K562 (cell line): ENCODE measurements around the gene SMOC2. TPM values are rescaled to one million over a fixed set of nuclear protein-coding genes. Genes with fewer than 3 reads are reported as not detected.

Experiments
- ATAC-seq: fragments of 200-7000 bp; cut with Tn5 transposase; 3 replicates; pipeline ENCODE4 v1.9.1; 2020; ENCODE audit warnings: moderate library complexity
- BruUV-seq: library from RNA; stranded (reverse); fragments of 400-500 nt; replicated peaks from 2 replicates; lab custom pipeline; 2021; lab: Mats Ljungman, UMichigan
- CTCF ChIA-PET: fragments of 300-600 bp; formaldehyde crosslinking; extraction: SDS; loops from one replicate; lab custom pipeline; 2021; ENCODE audit warnings: low intra/inter-chr PET ratio; lab: Yijun Ruan, JAX
- POLR2A ChIA-PET: fragments of 300-600, 350-650 bp; sonication (Branson Sonifier 250); formaldehyde crosslinking; extraction: SDS; loops from one replicate; lab custom pipeline; 2021; ENCODE audit warnings: antibody characterized with exemption, inconsistent platforms; lab: Yijun Ruan, JAX
- DNase-seq, 4 experiments: peaks; one replicate each; pipeline versions ENCODE4 v3.0.0 to v3.0.0-alpha.2; 2011 to 2018; ENCODE audit warnings: low spot score in 3 of 4, mixed read lengths in 3 of 4; ENCODE audit errors: extremely low read depth in 1 of 4
- FAIRE-seq: peaks from 2 replicates; lab custom pipeline; 2011; peaks lifted over from hg19 to GRCh38; lab: Jason Lieb, UNC
- H2AFZ ChIP-seq: 2 replicates; pipeline ENCODE4 v1.6.0; 2011; ENCODE audit warnings: low read depth, low read length, control low read depth, inconsistent platforms
- H3K27ac ChIP-seq: fragments of 200-600 bp; 3 replicates; pipeline ENCODE4 v1.8.0; 2011; ENCODE audit warnings: low read depth, mild to moderate bottlenecking, control low read depth, inconsistent platforms, low read length, moderate library complexity, mixed read lengths; ENCODE audit errors: extremely low read depth
- H3K27me3 ChIP-seq, 2 experiments: fragments of 300-600 bp in 1 of 2; 2 replicates in 1 of 2; 3 replicates in 1 of 2; pipeline versions ENCODE4 v1.6.0 to v1.8.0; 2011; ENCODE audit warnings: inconsistent platforms in 2 of 2, low read length in 2 of 2, mild to moderate bottlenecking in 1 of 2, mixed read lengths in 1 of 2, moderate library complexity in 1 of 2; ENCODE audit not compliant: control insufficient read depth in 2 of 2, insufficient read depth in 2 of 2
- H3K36me3 ChIP-seq: fragments of 300-600 bp; 3 replicates; pipeline ENCODE4 v1.8.0; 2011; ENCODE audit warnings: mild to moderate bottlenecking, low read length, inconsistent platforms; ENCODE audit not compliant: control insufficient read depth, insufficient read depth
- H3K4me1 ChIP-seq, 2 experiments: fragments of 200-600 bp in 1 of 2; replicated peaks in 1 of 2; 2 replicates in 1 of 2; 3 replicates in 1 of 2; pipeline versions ENCODE4 v1.5.1 to v1.8.0; 2011; ENCODE audit warnings: inconsistent platforms in 2 of 2, low read length in 2 of 2, mild to moderate bottlenecking in 1 of 2, mixed read lengths in 1 of 2, moderate library complexity in 1 of 2; ENCODE audit not compliant: control insufficient read depth in 2 of 2, insufficient read depth in 2 of 2
- H3K4me2 ChIP-seq: 2 replicates; pipeline ENCODE4 v1.6.1; 2011; ENCODE audit warnings: low read length, control low read depth, inconsistent platforms, mixed read lengths; ENCODE audit not compliant: insufficient read depth
- H3K4me3 ChIP-seq: fragments of 200-600 bp; sonication (generic), shearing (Covaris generic); 2 replicates; pipeline ENCODE4 v1.5.1; 2016; ENCODE audit warnings: control low read depth, inconsistent platforms
- H3K79me2 ChIP-seq: fragments of 200-600 bp; 3 replicates; pipeline ENCODE4 v1.8.0; 2011; ENCODE audit warnings: low read length, inconsistent platforms; ENCODE audit not compliant: control insufficient read depth, insufficient read depth
- H3K9ac ChIP-seq, 2 experiments: 2 replicates each; pipeline versions ENCODE4 v1.6.0 to v1.6.1; 2011; ENCODE audit warnings: low read depth in 2 of 2, low read length in 2 of 2, control low read depth in 1 of 2, inconsistent platforms in 1 of 2, mild to moderate bottlenecking in 1 of 2, mixed read lengths in 1 of 2; ENCODE audit not compliant: insufficient read depth in 1 of 2
- H3K9me1 ChIP-seq: one replicate; pipeline ENCODE4 v1.6.0; 2011; ENCODE audit warnings: inconsistent platforms, mild to moderate bottlenecking, low read length, moderate library complexity; ENCODE audit not compliant: control insufficient read depth, insufficient read depth
- H3K9me3 ChIP-seq: replicated peaks from 2 replicates; pipeline ENCODE4 v1.5.1; 2011; ENCODE audit warnings: low read depth, low read length, inconsistent platforms; ENCODE audit not compliant: control insufficient read depth, insufficient read depth
- H4K20me1 ChIP-seq: replicated peaks from 2 replicates; pipeline ENCODE4 v1.6.1; 2011; ENCODE audit warnings: low read length, inconsistent platforms, mixed read lengths; ENCODE audit not compliant: control insufficient read depth, insufficient read depth
- ARID1B ChIP-seq: fragments of 450-650 bp; IDR thresholded peaks from 2 replicates; pipeline ENCODE4 v1.6.1; 2016; ENCODE audit warnings: antibody characterized with exemption, mild to moderate bottlenecking, inconsistent platforms
- CHD2 ChIP-seq: IDR thresholded peaks from 2 replicates; pipeline ENCODE4 v1.6.1; 2011; ENCODE audit warnings: low read depth, low read length
- E2F5 ChIP-seq: sonication (generic); formaldehyde crosslinking; IDR thresholded peaks from 2 replicates; pipeline ENCODE4 v1.8.0; 2022; ENCODE audit warnings: mild to moderate bottlenecking, missing genetic modification reagents
- GABPB1 ChIP-seq: sonication (generic); formaldehyde crosslinking; IDR thresholded peaks from 2 replicates; pipeline ENCODE4 v1.8.0; 2022; ENCODE audit warnings: mild to moderate bottlenecking, missing genetic modification reagents
- HCFC1 ChIP-seq: IDR thresholded peaks from 2 replicates; pipeline ENCODE4 v1.6.1; 2012; ENCODE audit warnings: low read depth, low read length, improper control_type of control experiment
- HDAC2 ChIP-seq: fragments of 450-650 bp; IDR thresholded peaks from 2 replicates; pipeline ENCODE4 v1.6.1; 2016; ENCODE audit warnings: mild to moderate bottlenecking
- HINFP ChIP-seq: fragments of 450-650 bp; conservative IDR thresholded peaks from 2 replicates; pipeline ENCODE4 v1.6.1; 2016; ENCODE audit warnings: missing genetic modification characterization, low read depth, mild to moderate bottlenecking, control low read depth, missing compliant biosample characterization
- KDM5B ChIP-seq: fragments of 200-600 bp; sonication (generic); IDR thresholded peaks from 2 replicates; pipeline ENCODE4 v1.6.1; 2012; ENCODE audit warnings: low read depth, mild to moderate bottlenecking, moderate library complexity, low read length, control low read depth, inconsistent platforms; ENCODE audit not compliant: insufficient replicate concordance
- LARP7 ChIP-seq: fragments of 450-650 bp; IDR thresholded peaks from 2 replicates; pipeline ENCODE4 v1.6.1; 2016
- MXI1 ChIP-seq: IDR thresholded peaks from 2 replicates; pipeline ENCODE4 v1.6.1; 2011; ENCODE audit warnings: low read depth, mild to moderate bottlenecking, improper control_type of control experiment, low read length
- POLR2AphosphoS2 ChIP-seq: IDR thresholded peaks from 2 replicates; pipeline ENCODE4 v1.6.1; 2012; ENCODE audit warnings: low read length, improper control_type of control experiment
- ZBED1 ChIP-seq: IDR thresholded peaks from 2 replicates; pipeline ENCODE4 v1.6.1; 2014
- ZNF140 ChIP-seq: fragments of 250-450 bp; sonication (Bioruptor Pico); IDR thresholded peaks from 2 replicates; pipeline ENCODE4 v1.8.0; 2021; ENCODE audit warnings: moderate library complexity, mild to moderate bottlenecking, inconsistent platforms
- ZNF354B ChIP-seq: fragments of 250-450 bp; sonication (Bioruptor Pico); IDR thresholded peaks from 2 replicates; pipeline ENCODE4 v1.4.0; 2020
- WGBS: fragments of 100-300 bp; shearing (Covaris generic); methylation state at CpG from one replicate; pipeline ENCODE4 v1.1.6; 2016; ENCODE audit warnings: low coverage, mixed read lengths; ENCODE audit not compliant: insufficient coverage; ENCODE audit errors: missing lambda C conversion rate; 5-methylcytosine and 5-hydroxymethylcytosine counted together
- in situ Hi-C: fragments of 300-500 bp; cut with MboI; formaldehyde crosslinking; loops from 4 replicates; pipeline ENCODE4 v1.15.0; 2018; ENCODE audit warnings: inconsistent platforms, mixed read lengths
- intact Hi-C: fragments of 100-400 bp; cut with micrococcal nuclease; formaldehyde crosslinking; loops from 2 replicates; pipeline ENCODE4 v1.14.2; 2022
- polyA plus RNA-seq, 8 experiments: library from polyadenylated mRNA; depleted of rRNA in 4 of 8; stranded (reverse) in 5 of 8; unstranded in 3 of 8; fragments of >200 nt; fragmentation: Nextera tagmentation in 2 of 8; fragmentation: Illumina TruSeq in 1 of 8; extraction: Ambion mirVana in 2 of 8; extraction: Trizol in 1 of 8; gene quantifications; 2 replicates each; pipeline versions ENCODE4 v1.2.1 to v1.2.3, GENCODE V29; 2011 to 2014; ENCODE audit warnings: inconsistent platforms in 1 of 8, missing spikeins in 1 of 8
- total RNA-seq, 7 experiments: library from RNA; depleted of rRNA in 6 of 7; stranded (reverse); fragments of >200 nt in 6 of 7; fragmentation: Illumina TruSeq in 2 of 7; extraction: Trizol in 2 of 7; gene quantifications; 2 replicates each; pipeline versions ENCODE4 v1.2.1 to v1.2.3, GENCODE V29; 2011 to 2021; ENCODE audit warnings: low replicate concordance in 1 of 7

Gene SMOC2
- total and polyA plus RNA-seq, 9 of the 15 experiments (the other 6 are each of a cell fraction or from before 2014, with no cell fraction given): 0.45 to 2.3 (median 1.1) TPM

- no peak for DNase-seq
- Histone ChIP-seq H3K9me3 (no peaks in the 10 kb centered on the region), H3K4me3 (no peak overlapping the region), H3K36me3 (no peaks in the 10 kb centered on the region), H4K20me1 (0 out of 2 replicates have a peak, but pooled peaks cover 3% of the 10 kb centered on the region), H3K9ac (no peak overlapping the region), H3K4me2 (no peak overlapping the region), H2AFZ (no peak overlapping the region), H3K27ac (no peak overlapping the region), H3K4me1 (no peaks in the 10 kb centered on the region)
- CTCF ChIA-PET: no interaction called here
- POLR2A ChIA-PET: no interaction called here
- no peak for ATAC-seq
- 0% methylated on average over 12 of the region's 12 CpGs for WGBS
- TF ChIP-seq E2F5: no peak
- TF ChIP-seq ZNF140 (CRISPR knock-in tag): no peak
- TF ChIP-seq GABPB1: no peak
- TF ChIP-seq, all 486 proteins: peak for 0
- H3K9me1 ChIP-seq: no peaks in the 10 kb centered on the region
- intact Hi-C loops: no loop called here
- BruUV-seq: no TSS peak
- in situ Hi-C loops: no loop called here
- no peaks in the 10 kb centered on the region for H3K79me2 ChIP-seq
- no peak for FAIRE-seq
- H3K27me3 ChIP-seq: peaks cover 19 to 42% of the 10 kb centered on the region in 2 experiments; a peak in 4 of 5 replicates
These were observed 45.0 kb upstream of the SMOC2 start for GRCh38 chr6:168395983-168396382.

GRCh38 chr6:168396561-168396960 lies 44.4 kb upstream of the SMOC2 start:
- 0% methylated on average over 16 of the region's 16 CpGs for WGBS
- ChIA-PET POLR2A (no interaction called here), CTCF (no interaction called here)
- Histone ChIP-seq H3K36me3 (no peaks in the 10 kb centered on the region), H3K4me3 (no peak overlapping the region), H3K4me1 (no peaks in the 10 kb centered on the region), H2AFZ (no peak overlapping the region), H3K79me2 (no peaks in the 10 kb centered on the region)
- DNase-seq (no peak), ATAC-seq (no peak)
- TF ChIP-seq HDAC2: no peak
- no peak for TF ChIP-seq ARID1B
- no peak for TF ChIP-seq HINFP
- no peak for TF ChIP-seq MXI1
- no peak for TF ChIP-seq HCFC1
- no peak for TF ChIP-seq ZBED1
- TF ChIP-seq ZNF354B: no peak
- no peak for TF ChIP-seq LARP7
- no peak for TF ChIP-seq KDM5B
- TF ChIP-seq CHD2: no peak
- TF ChIP-seq POLR2AphosphoS2: no peak
- TF ChIP-seq, all 486 proteins: peak for 0
- H3K9ac ChIP-seq: no peak overlapping the region
- H3K27me3 ChIP-seq: peaks cover 19 to 41% of the 10 kb centered on the region in 2 experiments; a peak in 4 of 5 replicates
- no peak for FAIRE-seq
- in situ Hi-C loops (no loop called here), intact Hi-C loops (no loop called here)
- 0 out of 2 replicates have a peak, but pooled peaks cover 3% of the 10 kb centered on the region for H4K20me1 ChIP-seq
- H3K9me3 ChIP-seq: no peaks in the 10 kb centered on the region
- H3K9me1 ChIP-seq: no peaks in the 10 kb centered on the region
- no peak overlapping the region for H3K4me2 ChIP-seq
- no peak overlapping the region for H3K27ac ChIP-seq
- BruUV-seq: no TSS peak
